GM12878 (cell line): ENCODE data around the gene BICRA.

ENCODE experiments used
- CBX3 ChIP-seq: fragments of 200-600 bp; sonication (generic); IDR thresholded peaks from 2 replicates; pipeline ENCODE4 v1.6.1; 2016; ENCODE audit warnings: low read depth, borderline replicate concordance
- NFYB ChIP-seq: IDR thresholded peaks from 2 replicates; pipeline ENCODE4 v1.6.1; 2011; ENCODE audit warnings: low read depth, mild to moderate bottlenecking, low read length, improper control_type of control experiment, moderate library complexity; ENCODE audit not compliant: insufficient read depth
- POLR2A ChIP-seq: IDR thresholded peaks from 2 replicates; pipeline ENCODE4 v1.6.1; 2011; ENCODE audit warnings: low read depth, mild to moderate bottlenecking, low read length
- TF ChIP-seq, protein P1 (sequence below), 3 experiments: IDR thresholded peaks in 2 of 3; conservative IDR thresholded peaks in 1 of 3; 2 replicates each; pipeline ENCODE4 v1.5.1; 2011; ENCODE audit warnings: low read depth in 3 of 3, low read length in 3 of 3, mild to moderate bottlenecking in 3 of 3, control low read depth in 2 of 3, moderate library complexity in 2 of 3, inconsistent platforms in 1 of 3, mixed read lengths in 1 of 3; ENCODE audit not compliant: control insufficient read depth in 2 of 3, insufficient read depth in 1 of 3; ENCODE audit errors: extremely low read depth in 1 of 3

DNA sequence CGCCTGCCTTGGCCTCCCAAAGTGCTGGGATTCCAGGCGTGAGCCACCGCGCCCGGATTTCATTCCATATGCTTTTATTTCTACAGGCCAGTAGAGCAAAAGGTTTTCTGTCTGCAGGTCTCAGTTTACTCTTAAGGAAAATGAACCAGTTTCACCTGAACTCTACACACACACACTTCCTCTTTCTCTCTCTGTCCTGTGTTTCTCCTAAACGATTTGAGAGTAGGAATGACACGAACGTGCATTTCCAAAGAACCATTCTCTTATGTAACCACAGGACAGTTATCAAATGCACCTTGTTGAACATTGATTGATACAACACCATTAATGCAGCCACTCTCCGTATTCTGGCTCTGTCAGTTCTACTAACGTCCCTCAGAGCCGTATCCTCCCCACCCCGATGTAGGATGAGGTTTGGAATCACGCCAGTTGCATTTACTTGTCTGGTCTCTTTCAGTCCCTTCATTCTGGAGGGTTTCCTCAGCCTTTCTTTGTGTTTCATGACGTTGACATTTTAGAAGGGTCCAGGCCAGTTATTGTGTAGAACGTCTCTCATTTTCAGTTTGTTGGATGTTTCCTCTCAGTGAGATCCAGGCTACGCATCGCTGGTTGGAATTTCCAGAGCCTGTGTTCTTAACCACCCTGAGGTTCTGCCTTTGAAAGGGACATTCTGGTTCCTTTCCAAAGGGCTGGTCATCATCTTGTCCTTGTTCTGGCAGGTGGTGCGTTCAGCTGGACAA, 36.0 kb downstream of the BICRA start:
- TF ChIP-seq NFYB = no peak
- TF ChIP-seq, protein P1, sequence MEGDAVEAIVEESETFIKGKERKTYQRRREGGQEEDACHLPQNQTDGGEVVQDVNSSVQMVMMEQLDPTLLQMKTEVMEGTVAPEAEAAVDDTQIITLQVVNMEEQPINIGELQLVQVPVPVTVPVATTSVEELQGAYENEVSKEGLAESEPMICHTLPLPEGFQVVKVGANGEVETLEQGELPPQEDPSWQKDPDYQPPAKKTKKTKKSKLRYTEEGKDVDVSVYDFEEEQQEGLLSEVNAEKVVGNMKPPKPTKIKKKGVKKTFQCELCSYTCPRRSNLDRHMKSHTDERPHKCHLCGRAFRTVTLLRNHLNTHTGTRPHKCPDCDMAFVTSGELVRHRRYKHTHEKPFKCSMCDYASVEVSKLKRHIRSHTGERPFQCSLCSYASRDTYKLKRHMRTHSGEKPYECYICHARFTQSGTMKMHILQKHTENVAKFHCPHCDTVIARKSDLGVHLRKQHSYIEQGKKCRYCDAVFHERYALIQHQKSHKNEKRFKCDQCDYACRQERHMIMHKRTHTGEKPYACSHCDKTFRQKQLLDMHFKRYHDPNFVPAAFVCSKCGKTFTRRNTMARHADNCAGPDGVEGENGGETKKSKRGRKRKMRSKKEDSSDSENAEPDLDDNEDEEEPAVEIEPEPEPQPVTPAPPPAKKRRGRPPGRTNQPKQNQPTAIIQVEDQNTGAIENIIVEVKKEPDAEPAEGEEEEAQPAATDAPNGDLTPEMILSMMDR (IDR thresholded peaks at IDR 0.05 in 2 of 3, conservative IDR thresholded peaks at IDR 0.05 in 1 of 3; ENCODE audit: control insufficient read depth in 2 of 3, extremely low read depth in 1 of 3, insufficient read depth in 1 of 3, low read depth in 3 of 3, low read length in 3 of 3) = no peak
- TF ChIP-seq CBX3 = no peak
- TF ChIP-seq POLR2A = no peak
